Islet precursor cell (in vitro differentiated cells): ENCODE results near the gene AGAP1.
A peak's percentile ranks its signal among the peaks of the same experiment; 100 is the strongest.

ENCODE experiments used
- DNase-seq: peaks from one replicate; pipeline ENCODE4 v3.0.0-alpha.2; 2018

The AGAP1 gene

GRCh38 chr2:235958221-235958930 is 464.5 kb downstream of the AGAP1 start:
- no peak for DNase-seq

GRCh38 chr2:235958931-235959410 is 465.1 kb downstream of the AGAP1 start:
- DNase-seq = no peak

- DNase-seq = no peak
Measured at GRCh38 chr2:235960011-235960715, 466.3 kb downstream of the AGAP1 start.

GRCh38 chr2:235960716-235961640 is 467.1 kb downstream of the AGAP1 start:
- DNase-seq = no peak

- DNase-seq = no peak
Measured at GRCh38 chr2:235961711-235962110, 467.9 kb downstream of the AGAP1 start.

- DNase-seq = no peak
Measured at GRCh38 chr2:235963853-235964577, 470.2 kb downstream of the AGAP1 start.

- no peak for DNase-seq
Measured at GRCh38 chr2:235964787-235965390, 471.0 kb downstream of the AGAP1 start.

GRCh38 chr2:235966396-235966795 is 472.6 kb downstream of the AGAP1 start:
- no peak for DNase-seq

GRCh38 chr2:235966932-235967757 is 473.3 kb downstream of the AGAP1 start:
- DNase-seq = no peak

- no peak for DNase-seq
Measured at GRCh38 chr2:235968155-235968554, 474.3 kb downstream of the AGAP1 start.

- no peak for DNase-seq
Measured at GRCh38 chr2:235968616-235969324, 474.9 kb downstream of the AGAP1 start.

GRCh38 chr2:235970204-235971040 is 476.6 kb downstream of the AGAP1 start:
- no peak for DNase-seq

- no peak for DNase-seq
Measured at GRCh38 chr2:235976516-235976915, 482.7 kb downstream of the AGAP1 start.

- no peak for DNase-seq
Measured at GRCh38 chr2:235976956-235977355, 483.1 kb downstream of the AGAP1 start.

- no peak for DNase-seq
Measured at GRCh38 chr2:235977445-235977844, 483.6 kb downstream of the AGAP1 start.

GRCh38 chr2:235978022-235978421 is 484.2 kb downstream of the AGAP1 start:
- no peak for DNase-seq

- DNase-seq = no peak
Measured at GRCh38 chr2:235979037-235979436, 485.2 kb downstream of the AGAP1 start.

- no peak for DNase-seq
Measured at GRCh38 chr2:235979753-235980435, 486.1 kb downstream of the AGAP1 start.

GRCh38 chr2:235981631-235982030 is 487.8 kb downstream of the AGAP1 start:
- peak; percentile 63 for DNase-seq
